Measurements from ENCODE around the gene SNHG17. TPM values are rescaled to one million over a fixed set of nuclear protein-coding genes. Genes with fewer than 3 reads are reported as not detected.

SNHG17 gene
- total and polyA plus RNA-seq, 8 donors: 11.0 to 55.2 (median 29.6) TPM

GRCh38 chr20:38407321-38407720, 27.8 kb downstream of the SNHG17 start:
- peak in 1 of 2 donors; percentile 13 for DNase-seq
- TF ChIP-seq, protein P1, sequence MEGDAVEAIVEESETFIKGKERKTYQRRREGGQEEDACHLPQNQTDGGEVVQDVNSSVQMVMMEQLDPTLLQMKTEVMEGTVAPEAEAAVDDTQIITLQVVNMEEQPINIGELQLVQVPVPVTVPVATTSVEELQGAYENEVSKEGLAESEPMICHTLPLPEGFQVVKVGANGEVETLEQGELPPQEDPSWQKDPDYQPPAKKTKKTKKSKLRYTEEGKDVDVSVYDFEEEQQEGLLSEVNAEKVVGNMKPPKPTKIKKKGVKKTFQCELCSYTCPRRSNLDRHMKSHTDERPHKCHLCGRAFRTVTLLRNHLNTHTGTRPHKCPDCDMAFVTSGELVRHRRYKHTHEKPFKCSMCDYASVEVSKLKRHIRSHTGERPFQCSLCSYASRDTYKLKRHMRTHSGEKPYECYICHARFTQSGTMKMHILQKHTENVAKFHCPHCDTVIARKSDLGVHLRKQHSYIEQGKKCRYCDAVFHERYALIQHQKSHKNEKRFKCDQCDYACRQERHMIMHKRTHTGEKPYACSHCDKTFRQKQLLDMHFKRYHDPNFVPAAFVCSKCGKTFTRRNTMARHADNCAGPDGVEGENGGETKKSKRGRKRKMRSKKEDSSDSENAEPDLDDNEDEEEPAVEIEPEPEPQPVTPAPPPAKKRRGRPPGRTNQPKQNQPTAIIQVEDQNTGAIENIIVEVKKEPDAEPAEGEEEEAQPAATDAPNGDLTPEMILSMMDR (IDR thresholded peaks at IDR 0.05): no peak
- TF ChIP-seq EP300 (IDR thresholded peaks at IDR 0.05) (no peak), POLR2AphosphoS5 (IDR thresholded peaks at IDR 0.05) (no peak), POLR2A (IDR thresholded peaks at IDR 0.05) (no peak)
- H3K4me3 ChIP-seq: no peak overlapping the region

DNA sequence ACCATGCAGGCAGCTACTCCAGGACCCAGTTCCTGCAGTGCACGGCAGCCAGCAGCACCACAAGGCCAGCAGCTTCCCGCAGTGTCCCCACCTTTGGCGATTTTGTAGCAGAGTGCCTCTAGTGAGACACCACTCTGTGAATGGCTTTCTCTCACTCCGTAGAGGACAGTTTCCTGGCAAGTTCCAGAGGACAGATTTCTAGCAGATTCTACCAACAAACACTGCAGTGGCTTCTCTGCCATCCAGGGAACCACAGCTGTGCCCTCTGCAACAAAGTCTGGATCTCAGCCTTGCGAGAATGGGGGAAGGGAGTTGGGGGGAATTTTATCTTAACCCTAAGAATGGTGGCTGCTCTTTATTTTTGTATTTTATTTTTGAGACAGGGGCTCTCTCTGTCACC, 28.7 kb downstream of the SNHG17 start:
- H3K27me3 ChIP-seq: no peaks in the 10 kb centered on the region
- H3K9me3 ChIP-seq: peaks cover 0 to 5% (median 0%) of the 10 kb centered on the region in 4 donors
- WGBS, 5 donors: 85 to 96% (median 94%) methylated on average over 5 of the region's 5 CpGs
- no peak overlapping the region for H3K27ac ChIP-seq
- peaks cover 0 to 12% (median 4%) of the 10 kb centered on the region in 4 donors for H3K36me3 ChIP-seq
- peak in 1 of 2 donors; percentile 11 for DNase-seq
- intact Hi-C loops (cut with DNase I; ENCODE audit: low total_unique reads): no loop called here
- no peaks in the 10 kb centered on the region for H3K4me1 ChIP-seq
- TF ChIP-seq, protein P1 (IDR thresholded peaks at IDR 0.05): no peak
- TF ChIP-seq EP300 (IDR thresholded peaks at IDR 0.05) (no peak), POLR2AphosphoS5 (IDR thresholded peaks at IDR 0.05) (no peak), POLR2A (IDR thresholded peaks at IDR 0.05) (no peak)
- no peak overlapping the region for H3K4me3 ChIP-seq

More at GRCh38 chr20:38407321-38407720, 27.8 kb downstream of the SNHG17 start:
- H3K9me3 ChIP-seq: peaks cover 0 to 5% (median 0%) of the 10 kb centered on the region in 4 donors
- H3K27me3 ChIP-seq: no peaks in the 10 kb centered on the region
- WGBS, 5 donors: 93 to 98% (median 96%) methylated on average over 7 to 29 of the region's 29 CpGs
- no peak overlapping the region for H3K27ac ChIP-seq
- intact Hi-C loops (cut with DNase I; ENCODE audit: low total_unique reads): no loop called here
- H3K4me1 ChIP-seq: no peaks in the 10 kb centered on the region
- peaks cover 0 to 21% (median 8%) of the 10 kb centered on the region in 4 donors for H3K36me3 ChIP-seq

GRCh38 chr20:38405132-38405531, 30.0 kb downstream of the SNHG17 start:
- Histone ChIP-seq H3K4me1 (no peaks in the 10 kb centered on the region), H3K4me3 (no peak overlapping the region), H3K27ac (no peak overlapping the region), H3K36me3 (no peaks in the 10 kb centered on the region), H3K27me3 (no peaks in the 10 kb centered on the region), H3K9me3 (peaks cover 0 to 5% (median 0%) of the 10 kb centered on the region in 4 donors)
- intact Hi-C loops (cut with DNase I; ENCODE audit: low total_unique reads): no loop called here
- TF ChIP-seq POLR2AphosphoS5 (IDR thresholded peaks at IDR 0.05) (no peak), EP300 (IDR thresholded peaks at IDR 0.05) (no peak), POLR2A (IDR thresholded peaks at IDR 0.05) (no peak)
- TF ChIP-seq, protein P1 (IDR thresholded peaks at IDR 0.05): no peak
- no peak for DNase-seq
- WGBS, 5 donors: 68 to 80% (median 78%) methylated on average over 2 of the region's 2 CpGs

DNA sequence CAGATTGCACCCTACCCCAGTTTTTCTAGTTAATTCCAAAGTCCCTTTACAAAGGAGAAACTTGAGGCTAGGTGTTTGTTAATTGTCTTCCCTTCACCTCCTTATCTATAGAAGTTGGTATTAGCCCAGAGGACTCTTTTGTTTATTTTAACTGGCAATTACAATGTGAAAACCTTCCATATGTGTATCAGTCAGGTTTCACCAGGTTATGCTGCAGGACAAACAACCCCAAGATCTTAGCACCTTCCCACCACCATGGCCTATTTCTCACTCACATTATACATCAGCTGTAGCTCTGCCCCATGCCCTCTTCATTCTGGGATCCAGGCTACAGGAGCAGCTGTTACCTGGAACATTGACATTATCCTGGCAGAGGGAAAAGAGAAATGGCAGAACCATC, 31.1 kb downstream of the SNHG17 start:
- TF ChIP-seq, protein P1 (IDR thresholded peaks at IDR 0.05): no peak
- TF ChIP-seq EP300 (IDR thresholded peaks at IDR 0.05) (no peak), POLR2AphosphoS5 (IDR thresholded peaks at IDR 0.05) (no peak), POLR2A (IDR thresholded peaks at IDR 0.05) (no peak)
- intact Hi-C loops (cut with DNase I; ENCODE audit: low total_unique reads): no loop called here
- no peaks in the 10 kb centered on the region for H3K27me3 ChIP-seq
- no peaks in the 10 kb centered on the region for H3K36me3 ChIP-seq
- DNase-seq: no peak
- no peaks in the 10 kb centered on the region for H3K4me1 ChIP-seq
- no peak overlapping the region for H3K27ac ChIP-seq
- H3K9me3 ChIP-seq: peaks cover 0 to 5% (median 0%) of the 10 kb centered on the region in 4 donors
- H3K4me3 ChIP-seq: no peak overlapping the region

Data from stomach (tissue), 9 donors.